C1 segment of cervical spinal cord (tissue), 14 donors: ENCODE data around the gene INO80B.
"Not testable (repeated sequence)": the region's sequence is repeated elsewhere in the genome, so short reads cannot be mapped to it uniquely, and the experiment has no call there.

ENCODE experiments used
- DNase-seq, 14 donors: peaks; one replicate each; lab custom pipeline; 2025; lab: John Stamatoyannopoulos, UW

The INO80B gene

DNA sequence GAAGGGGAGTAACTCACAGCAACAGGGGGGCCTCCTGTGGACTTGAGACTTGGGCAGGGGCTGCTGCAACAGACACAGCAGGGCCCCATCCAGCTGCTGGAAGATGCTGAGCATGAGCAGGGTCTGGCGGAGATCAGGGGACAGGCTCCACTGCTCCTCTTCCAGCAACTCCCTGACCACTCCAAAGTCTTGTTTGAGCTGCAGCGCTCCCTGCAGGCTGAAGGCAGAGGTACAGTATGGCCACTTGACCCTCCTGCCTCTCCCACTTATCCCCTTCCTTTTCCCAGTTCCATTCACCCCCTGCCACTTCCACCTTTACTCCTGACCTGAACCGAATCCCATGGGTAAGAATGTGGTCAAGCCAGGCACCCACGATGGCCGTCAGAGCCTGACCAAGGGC lies 20.0 kb downstream of the INO80B start:
- no peak for DNase-seq

DNA sequence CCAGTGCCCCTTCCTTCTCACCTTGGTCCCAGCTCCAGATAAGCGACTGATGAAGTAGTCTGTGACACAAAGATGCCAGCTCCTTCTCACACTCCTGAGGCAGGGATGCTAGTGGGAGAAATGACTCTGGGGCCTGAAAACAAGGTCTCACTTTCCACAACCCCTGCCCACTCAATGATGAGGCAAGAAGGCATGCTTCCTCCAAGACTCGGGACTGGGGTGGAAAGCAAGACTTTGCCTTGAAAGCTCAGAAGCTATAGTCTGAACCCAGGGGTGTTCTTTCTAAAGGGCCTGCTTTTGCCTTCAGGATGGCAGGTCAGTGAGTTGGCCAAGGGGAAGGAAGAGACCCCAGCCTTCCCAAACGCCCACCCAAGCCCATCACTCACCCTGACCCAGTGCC lies 26.5 kb downstream of the INO80B start:
- no peak for DNase-seq

DNA sequence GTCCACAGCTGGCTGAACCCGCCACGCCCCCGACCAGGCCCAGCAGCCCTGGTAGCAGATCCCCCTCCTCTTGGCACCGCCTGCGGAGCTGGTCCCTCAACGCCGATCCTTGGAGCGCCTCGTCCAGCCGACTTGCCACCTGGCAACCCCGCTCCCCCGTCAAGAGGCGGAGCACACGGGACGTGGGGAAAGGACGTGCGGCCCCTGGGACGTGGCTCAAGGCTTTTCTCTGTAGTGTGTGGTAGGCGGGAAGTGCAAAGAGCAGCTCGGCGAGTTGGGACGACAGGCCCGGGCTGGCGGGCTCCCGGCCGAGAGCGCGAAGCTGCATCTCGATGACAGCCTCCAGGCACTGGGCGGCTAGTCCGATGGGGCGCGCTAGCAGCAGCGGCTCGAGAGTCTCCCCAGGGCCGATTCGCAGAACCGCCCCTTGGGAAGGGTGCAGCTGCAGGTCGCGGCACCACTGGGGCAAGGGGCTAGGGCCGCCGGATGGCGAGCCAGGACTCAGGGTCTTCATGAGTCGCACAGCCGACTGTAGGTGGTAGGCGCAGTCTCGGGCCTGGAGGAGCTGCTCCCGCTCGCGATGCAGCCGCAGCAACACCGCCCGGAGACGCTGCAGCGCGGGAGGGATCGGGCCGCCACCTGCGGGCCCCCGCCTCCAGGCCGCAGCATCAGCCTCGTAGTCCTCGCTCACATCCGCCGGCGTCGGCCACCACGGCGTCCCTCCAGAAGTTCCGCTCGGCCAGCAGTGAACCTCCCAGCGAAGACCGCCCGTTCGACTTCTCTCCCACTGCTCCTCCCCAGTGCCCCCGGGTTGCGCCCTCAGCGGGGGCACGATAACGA lies 27.3 kb downstream of the INO80B start:
- peak in 2 of 14 donors; percentile 52 to 58 for DNase-seq

DNA sequence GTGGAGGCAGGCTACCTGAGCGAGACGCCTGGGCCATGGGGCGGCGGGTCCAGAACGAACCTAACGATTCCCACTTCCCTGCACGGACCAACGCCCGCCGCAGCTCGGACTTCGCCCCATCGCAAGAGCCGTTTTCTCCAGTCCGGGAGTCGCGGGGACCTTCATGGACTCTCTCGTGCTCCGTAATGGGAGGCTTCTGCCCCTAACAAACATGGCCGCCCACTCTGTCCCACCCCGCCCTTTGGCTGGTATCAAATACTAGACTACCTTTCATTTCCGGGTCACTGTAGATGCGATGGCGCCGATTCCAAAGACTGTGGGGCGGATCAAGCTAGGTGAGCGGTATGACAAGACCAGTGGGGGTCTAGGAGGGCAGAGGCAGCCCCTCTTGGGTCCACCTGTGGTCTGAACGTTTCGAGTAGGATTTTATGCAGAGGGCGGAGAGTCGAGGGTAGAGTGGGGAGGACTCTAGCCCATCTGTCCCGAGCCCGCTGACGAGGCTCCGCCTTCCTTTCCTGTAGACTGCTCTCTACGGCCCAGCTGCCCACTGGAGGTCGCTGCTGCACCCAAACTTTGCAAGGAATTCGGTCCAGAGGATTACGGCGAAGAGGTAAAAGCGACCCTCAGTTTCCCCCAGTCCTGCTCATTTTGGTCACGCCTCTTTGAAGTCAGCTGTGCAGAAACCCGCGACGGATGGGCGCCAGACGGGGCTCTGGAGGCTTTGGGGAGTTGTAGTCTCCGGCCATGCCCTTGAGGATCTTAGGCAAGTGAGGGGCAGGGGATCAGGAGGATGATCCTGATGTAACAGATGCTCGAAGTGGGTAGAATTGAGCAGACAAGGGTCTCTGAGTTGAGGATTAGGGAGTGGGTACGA lies 28.2 kb downstream of the INO80B start, which contains the start of the genes CCDC142 and TTC31:
TSS of gene CCDC142 (minus strand) at position 198 of the 874 bp plus-strand sequence. CDS start at position 37, 161 bp downstream.
TSS of gene TTC31 (plus strand) at position 281 of the 874 bp plus-strand sequence. CDS start at position 296, 15 bp downstream.
- DNase-seq: peak; percentile 88 to 100 (median 97)

DNA sequence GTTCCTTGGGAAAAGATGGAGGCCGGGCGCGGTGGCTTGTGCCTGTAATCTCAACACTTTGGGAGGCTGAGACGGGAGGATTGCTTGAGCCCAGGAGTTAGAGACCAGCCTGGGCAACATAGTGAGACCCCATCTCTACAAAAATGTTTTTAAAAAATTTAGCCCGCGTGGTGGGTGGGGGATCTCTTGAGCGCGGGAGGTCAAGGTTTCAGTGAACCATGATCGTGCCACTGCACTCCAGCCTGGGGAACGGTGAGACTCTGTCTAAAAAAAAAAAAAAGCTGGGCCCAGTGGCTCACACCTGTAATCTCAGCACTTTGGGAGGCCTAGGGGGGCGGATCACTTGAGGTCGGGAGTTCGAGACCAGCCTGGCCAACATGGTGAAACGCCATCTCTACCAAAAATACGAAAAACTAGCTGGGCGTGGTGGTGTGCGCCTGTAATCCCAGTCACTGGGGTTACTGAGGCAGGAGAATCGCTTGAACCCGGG lies 28.8 kb downstream of the INO80B start:
- DNase-seq: not testable (repeated sequence)

DNA sequence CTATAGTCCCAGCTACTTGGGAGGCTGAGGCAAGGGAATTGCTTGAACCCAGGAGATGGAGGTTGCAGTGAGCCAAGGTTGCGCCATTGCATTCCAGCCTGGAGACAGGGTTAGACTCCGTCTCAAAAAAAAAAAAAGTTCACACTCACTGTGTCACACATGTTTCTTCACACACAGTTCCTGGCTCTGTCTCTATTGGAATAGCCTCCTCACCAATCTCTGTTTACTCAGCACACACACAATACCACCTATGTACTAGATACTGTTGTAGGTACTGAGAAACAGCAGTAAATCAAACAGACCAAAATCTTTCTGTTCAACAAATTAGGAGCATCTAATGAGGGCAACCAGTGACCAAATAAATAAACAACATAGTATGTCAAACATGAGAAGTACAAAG lies 31.3 kb downstream of the INO80B start:
- DNase-seq: no peak

DNA sequence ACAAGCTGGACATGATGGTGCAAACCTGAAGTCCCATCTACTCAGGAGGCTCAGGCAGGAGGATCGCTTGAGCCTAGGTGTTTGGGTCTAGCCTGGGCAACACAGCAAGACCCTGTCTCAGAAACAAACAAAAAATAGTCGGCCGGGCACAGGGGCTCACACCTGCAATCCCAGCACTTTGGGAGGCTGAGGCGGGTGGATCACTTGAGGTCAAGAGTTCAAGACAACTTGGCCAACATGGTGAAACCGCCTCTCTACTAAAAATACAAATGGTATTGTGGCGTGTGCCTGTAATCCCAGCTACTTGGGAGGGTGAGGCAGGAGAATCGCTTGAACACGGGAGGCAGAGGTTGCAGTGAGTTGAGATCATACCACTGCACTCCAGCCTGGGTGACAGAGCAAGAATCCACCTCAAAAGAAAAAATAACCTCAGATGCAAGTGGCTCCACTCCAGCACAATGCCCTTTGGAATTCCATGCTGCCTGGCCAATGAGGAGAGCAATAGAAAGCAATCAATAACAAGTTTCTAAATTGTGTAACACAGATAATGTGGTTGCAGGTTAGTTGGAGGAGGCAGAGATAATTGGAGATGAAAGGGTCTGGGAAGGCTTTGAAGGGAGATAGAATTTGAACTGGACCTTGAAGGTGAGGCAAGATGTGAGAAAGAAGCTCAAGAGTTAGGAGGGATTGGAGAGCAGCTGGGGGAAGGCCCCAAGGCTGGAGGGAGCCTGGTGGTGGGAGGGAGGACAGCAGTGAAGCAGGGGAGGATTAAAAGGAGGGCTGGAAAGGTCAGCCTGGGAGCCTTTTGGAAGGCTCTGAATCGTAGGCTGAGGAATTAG lies 34.0 kb downstream of the INO80B start:
- DNase-seq: no peak

DNA sequence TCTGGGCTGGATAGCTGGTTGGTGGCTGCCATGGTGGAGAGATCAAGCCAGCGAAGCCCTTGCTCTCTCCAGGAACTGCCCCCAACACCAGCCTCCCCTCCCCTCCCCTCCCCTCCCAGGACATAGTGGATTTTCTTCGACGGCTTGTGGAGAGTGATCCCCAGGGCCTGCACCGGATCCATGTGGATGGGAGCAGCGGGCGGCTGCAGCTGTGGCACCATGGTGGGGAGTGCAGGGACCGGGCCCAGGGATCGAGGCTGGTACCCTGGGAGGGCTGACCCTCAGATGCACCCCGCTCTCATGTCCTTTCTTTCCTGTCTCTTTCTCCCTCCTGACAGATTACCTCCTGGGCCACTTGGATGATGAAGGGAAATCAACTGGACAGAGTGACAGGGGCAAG lies 35.0 kb downstream of the INO80B start:
- DNase-seq: no peak

DNA sequence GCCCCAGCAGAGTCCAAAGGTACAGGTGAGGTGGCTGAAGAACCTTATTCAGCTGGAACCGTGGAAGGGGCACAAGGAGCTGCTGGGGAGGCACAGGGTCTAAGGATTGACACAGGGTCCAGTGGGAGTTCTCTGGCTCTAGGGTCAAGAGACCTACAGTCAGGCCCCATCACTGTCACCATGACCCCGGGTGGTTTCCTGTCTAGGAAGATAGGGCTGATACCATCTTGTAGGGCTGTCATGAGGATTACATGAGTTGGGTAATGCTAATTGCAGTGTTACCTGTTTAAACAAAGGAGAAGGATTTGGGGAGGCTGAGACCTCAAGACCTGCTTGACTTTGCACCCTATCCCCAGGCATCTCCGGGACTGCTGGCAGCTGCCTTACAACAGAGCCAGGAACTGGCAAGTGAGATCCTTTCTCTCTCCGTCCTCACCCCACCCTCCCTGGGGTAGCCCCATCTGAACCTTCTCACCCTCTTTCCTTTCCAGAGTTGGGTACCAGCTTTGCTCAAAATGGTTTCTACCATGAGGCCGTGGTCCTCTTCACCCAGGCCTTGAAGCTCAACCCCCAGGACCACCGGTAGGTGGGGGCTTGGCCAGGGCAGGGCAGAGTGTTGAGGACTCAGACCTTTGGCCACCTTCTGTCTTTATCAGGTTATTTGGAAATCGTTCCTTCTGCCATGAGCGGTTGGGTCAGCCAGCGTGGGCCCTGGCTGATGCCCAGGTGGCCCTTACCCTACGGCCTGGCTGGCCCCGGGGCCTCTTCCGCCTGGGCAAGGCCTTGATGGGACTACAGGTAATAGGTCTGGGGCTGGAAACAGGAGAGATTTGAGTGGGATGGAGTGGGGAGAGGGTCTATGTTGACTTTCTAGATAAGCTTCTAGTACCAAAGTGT lies 37.0 kb downstream of the INO80B start:
- no peak for DNase-seq

DNA sequence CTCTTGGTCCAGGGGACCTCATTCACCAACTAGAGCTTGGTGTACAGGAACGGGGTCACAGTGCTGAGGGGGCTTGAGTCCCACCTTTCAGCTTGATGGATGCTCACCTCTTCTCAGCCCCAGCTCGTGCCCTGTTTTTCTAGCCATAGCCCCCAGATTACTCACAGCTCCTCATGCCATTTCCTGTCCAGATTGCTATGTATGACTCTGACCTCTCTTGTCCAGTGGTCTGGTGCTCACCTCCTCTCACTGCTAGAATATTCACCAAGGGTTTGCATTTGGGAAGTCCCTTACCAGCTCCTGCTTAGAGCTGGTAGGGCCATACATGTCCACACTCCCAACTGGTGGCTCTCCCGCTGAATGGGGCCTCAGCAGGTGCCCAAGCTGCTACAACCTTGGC lies 38.7 kb downstream of the INO80B start:
- no peak for DNase-seq

DNA sequence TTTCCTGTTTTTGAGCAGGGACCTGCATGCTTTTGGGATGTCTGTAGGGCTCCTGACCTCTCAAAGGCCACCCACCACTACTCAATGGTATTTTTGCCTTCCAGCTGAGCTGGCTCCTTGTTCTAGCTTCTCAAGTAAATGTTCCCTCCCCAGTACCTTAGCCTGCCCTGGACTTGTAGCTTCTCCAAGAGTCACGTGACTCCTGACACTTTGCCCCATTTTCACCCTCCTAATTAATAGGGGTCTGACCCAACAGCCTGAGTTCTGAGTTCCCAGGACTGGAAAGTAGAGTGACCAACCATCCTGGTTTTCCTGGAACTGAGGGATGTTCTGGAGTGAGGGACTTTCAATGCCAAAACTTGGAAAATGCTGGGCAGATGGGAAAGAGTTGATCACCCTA lies 40.6 kb downstream of the INO80B start:
- no peak for DNase-seq

DNA sequence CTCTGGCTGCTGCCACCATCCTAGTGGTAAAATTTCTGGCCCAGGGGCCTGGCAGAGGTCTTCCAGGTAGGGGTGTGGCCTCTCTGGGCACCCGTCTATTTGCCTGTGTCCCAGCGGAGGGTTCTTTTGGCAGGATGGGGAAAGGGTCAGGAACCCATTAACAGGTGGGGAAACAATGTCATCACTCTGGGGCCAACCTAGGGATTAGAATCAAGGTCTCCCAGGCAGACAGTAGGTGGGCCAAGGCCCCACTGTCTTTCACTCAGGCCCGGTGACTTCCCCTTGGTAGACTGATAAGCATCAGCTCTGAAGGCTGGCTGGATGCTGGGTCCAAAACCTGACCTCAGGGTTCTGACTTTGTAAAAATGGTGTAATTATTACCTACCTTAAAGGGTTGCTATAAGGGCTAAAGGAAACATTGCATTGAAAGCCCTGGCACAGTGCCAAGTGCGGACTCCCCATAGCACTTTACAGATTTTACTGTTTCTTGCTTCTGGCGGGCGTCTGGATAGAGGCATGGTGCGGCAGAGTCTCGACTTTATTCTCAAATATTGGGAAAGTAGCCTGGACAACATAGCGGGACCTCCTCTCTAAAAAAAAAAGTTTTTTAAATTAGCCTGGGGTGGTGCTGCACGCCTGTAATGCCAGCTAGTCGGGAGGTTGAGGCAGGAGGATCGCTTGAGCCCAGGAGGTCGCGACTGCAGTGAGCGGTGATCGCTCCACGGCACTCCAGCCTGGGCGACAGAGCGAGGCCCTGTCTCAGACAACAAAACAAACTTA lies 42.3 kb downstream of the INO80B start:
- no peak for DNase-seq

DNA sequence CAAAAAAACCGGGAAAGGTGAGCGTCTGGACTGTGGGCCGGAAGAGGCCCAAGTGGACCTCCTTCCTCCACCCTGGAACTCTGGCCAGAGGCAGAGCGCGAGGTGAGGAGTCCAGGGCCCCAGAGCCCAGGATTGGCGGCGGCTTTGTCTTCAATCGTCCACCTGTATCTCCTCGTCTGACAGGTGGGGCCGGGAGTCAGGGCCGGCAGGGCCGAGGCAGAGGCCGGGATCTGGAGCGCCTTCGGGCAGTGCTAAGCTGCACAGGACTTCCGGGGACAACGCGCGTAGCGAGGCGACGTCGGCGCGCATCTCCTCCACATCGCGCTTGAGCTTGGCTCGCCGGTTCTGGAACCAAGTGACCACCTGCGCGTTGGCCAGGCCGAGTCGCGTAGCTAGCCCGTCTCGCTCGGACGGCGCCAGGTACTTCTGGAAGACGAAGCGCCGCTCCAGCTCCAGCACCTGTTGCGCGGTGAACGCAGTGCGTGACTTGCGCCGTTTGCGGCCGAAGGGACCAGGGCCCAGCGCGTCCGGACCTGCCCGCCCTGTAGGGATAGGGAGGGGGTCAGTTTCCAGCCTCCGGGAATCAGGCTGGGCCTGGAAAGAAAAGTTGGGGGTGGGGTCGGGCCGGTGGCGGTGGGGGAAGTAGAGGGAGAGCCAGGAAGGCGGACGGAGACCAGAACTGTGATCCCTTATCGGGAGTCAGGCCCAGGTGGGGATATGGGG lies 43.1 kb downstream of the INO80B start:
- DNase-seq: no peak

DNA sequence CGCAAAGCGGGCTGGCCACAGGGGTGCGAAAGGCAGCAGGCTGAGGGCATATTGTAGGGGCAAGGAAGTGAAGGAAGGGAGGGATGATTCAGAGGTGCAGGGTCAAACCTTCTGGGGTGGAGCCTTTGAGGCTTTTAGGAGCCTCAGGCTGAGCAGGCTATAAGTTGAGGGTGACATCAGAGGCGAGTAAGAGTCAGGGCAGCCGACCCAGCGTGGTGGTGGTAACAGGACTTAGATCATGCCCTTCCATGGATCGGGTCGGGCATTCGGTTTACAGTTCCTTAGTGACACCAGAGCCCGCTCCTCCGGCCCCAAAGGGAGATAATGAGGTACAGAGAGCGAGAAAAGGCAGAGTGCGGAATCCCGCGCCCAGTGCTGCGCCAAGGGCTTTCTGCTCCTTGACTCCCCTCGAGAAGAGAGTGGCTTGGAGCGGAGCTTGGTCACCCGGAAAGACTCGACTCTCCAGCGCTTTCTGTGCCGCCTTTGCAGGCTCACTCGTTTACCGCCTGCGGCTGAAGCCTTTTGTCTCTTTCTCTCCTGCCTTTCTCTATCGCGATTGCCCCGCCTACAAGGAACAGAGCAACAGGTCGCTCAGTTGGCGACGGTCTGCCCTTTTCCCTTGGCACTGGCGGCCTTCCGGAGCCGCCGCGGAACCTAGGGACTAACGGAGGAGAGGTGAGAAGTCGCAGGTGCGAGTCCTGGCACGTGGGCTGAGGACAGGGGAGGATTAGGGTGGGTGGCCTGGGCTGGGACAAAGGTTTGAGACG lies 43.8 kb downstream of the INO80B start:
- DNase-seq: no peak

DNA sequence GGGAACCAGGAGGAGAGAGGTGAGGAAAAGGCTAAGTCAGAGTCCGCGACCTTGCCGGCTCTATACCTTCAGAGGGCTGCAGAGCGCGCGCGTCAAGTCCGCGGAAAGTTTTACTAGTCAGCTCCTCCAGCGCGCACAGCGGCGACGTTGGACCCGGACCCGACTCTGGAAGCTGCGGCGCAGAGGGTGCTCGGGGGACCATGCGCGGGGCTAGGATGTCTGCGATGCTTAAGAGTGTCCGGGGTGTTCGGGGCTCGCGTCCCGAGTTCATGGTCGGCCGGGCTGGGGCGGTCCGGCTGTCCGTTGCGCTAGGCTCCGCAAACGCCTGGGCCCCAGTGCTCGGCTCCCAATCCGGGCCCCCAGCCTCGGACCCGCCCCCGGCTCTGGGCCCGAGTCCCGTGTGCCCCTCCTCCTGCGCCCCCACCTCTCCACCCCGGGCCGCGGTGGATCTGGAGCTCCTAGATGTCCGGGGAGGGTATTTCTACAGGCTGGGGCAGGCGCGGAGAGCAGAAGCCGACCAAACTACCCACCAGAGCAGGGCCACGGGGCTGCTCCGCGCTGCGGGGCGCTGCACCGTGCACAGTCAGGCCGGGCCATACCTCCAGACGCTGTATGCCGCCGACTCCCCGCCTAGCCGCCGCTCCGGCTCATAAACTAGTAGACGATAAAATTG lies 44.5 kb downstream of the INO80B start, which contains the start of gene LBX2:
TSS of gene LBX2 (minus strand) at position 337 of the 673 bp plus-strand sequence. CDS start at position 271, 66 bp downstream.
- DNase-seq: no peak

DNA sequence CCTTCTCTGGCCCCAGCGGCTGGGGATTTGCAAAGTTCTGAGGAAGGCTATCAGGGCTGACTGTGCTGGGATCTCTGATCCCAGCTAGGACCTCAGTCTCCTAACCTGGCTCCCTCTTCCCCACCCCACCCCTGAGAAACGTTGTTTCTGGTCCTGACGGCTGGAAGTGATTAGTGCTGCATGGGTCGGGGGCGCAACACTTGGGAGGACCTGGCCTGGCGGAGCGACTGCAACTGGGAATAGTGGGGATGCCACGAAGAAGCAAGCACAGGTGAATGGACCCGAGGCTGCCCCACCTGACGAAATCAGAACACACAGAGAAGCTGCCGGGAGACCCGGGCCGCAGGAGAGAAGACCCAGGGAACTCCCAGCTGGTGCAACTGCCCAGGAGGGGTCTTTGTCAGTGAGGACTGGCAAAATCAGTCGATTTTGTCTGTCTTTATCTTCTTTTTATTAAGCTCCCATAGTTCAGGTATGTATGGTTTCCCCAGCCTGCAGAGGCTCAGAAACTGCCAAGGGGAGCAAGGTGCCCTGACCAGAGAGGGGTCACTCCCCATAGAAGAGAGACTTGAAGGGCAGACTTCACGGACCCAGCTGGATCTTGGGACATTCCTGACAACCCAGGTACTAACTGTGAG lies 45.2 kb downstream of the INO80B start:
- no peak for DNase-seq

DNA sequence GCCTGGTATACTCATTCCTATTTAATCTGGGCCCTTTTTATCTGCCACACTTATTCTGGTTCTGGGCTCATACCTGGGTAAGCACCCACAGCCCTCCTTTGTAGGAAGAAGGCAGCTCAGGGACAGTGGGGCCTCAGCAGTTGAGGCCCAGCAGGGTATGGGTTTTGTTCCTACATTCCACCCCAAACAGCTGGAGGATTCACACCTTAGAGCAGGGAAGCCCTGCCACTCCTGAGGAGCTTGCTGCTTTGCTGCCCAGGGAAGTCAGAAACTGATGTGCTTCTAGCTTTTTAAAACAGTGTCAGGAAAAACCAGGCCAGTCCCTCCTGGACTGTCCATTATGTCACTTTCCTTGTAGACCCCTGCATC lies 45.7 kb downstream of the INO80B start:
- no peak for DNase-seq
